NCI-H510A (cell line): ENCODE results near the gene KLF6.

Experiments used
- DNase-seq: peaks from one replicate; lab custom pipeline; 2025; lab: John Stamatoyannopoulos, UW

The KLF6 gene

GRCh38 chr10:3787816-3788215 lies 2.8 kb upstream of the KLF6 start:
- DNase-seq, result no peak

GRCh38 chr10:3787016-3787400 lies 2.0 kb upstream of the KLF6 start:
- DNase-seq, result no peak

- DNase-seq, result no peak
Observed at GRCh38 chr10:3786295-3787015, 1.4 kb upstream of the KLF6 start.

GRCh38 chr10:3785851-3786271 lies 852 bp upstream of the KLF6 start:
- no peak for DNase-seq

- peak; percentile 85 for DNase-seq
Observed at GRCh38 chr10:3785251-3785850, 342 bp upstream of the KLF6 start.

- DNase-seq, result no peak
Observed at GRCh38 chr10:3783682-3784432, 1.2 kb downstream of the KLF6 start.

- no peak for DNase-seq
Observed at GRCh38 chr10:3783316-3783681, 1.7 kb downstream of the KLF6 start.

- no peak for DNase-seq
Observed at GRCh38 chr10:3782451-3783315, 2.3 kb downstream of the KLF6 start.

- no peak for DNase-seq
Observed at GRCh38 chr10:3782146-3782450, 2.9 kb downstream of the KLF6 start.

- DNase-seq, result no peak
Observed at GRCh38 chr10:3781468-3782145, 3.4 kb downstream of the KLF6 start.

GRCh38 chr10:3780771-3781467 lies 4.1 kb downstream of the KLF6 start:
- DNase-seq, result no peak

GRCh38 chr10:3780021-3780770 lies 4.8 kb downstream of the KLF6 start:
- no peak for DNase-seq

- no peak for DNase-seq
Observed at GRCh38 chr10:3779158-3779741, 5.8 kb downstream of the KLF6 start.

- no peak for DNase-seq
Observed at GRCh38 chr10:3778692-3779157, 6.3 kb downstream of the KLF6 start.

- no peak for DNase-seq
Observed at GRCh38 chr10:3777981-3778691, 6.9 kb downstream of the KLF6 start.

- DNase-seq, result no peak
Observed at GRCh38 chr10:3776796-3777571, 8.0 kb downstream of the KLF6 start.

- peak; percentile 42 for DNase-seq
Observed at GRCh38 chr10:3775696-3776551, 9.1 kb downstream of the KLF6 start.
